Panc1 (cell line): ENCODE data around the gene FADS2. TPM values are rescaled to one million over a fixed set of nuclear protein-coding genes. Genes with fewer than 3 reads are reported as not detected.

ENCODE experiments used
- ATAC-seq: fragments of 200-7000 bp; cut with Tn5 transposase; 2 replicates; pipeline ENCODE4 v1.9.1; 2020; ENCODE audit warnings: mild to moderate bottlenecking, moderate library complexity
- BruUV-seq: library from RNA; stranded (reverse); fragments of 400-500 nt; replicated peaks from 2 replicates; lab custom pipeline; 2021; lab: Mats Ljungman, UMichigan
- CTCF ChIA-PET: fragments of 300-600 bp; sonication (Branson Sonifier 250); formaldehyde crosslinking; loops from one replicate; lab custom pipeline; 2022; ENCODE audit warnings: antibody characterized with exemption; lab: Charles Lee
- POLR2A ChIA-PET: fragments of 300-600 bp; sonication (Branson Sonifier 250); formaldehyde crosslinking; loops from one replicate; lab custom pipeline; 2022; ENCODE audit warnings: antibody characterized with exemption; lab: Charles Lee
- DNase-seq: peaks from one replicate; pipeline ENCODE4 v3.0.0-alpha.2; 2010; ENCODE audit warnings: low read depth, low spot score
- H3K27ac ChIP-seq: 2 replicates; pipeline ENCODE4 v1.5.1; 2011; ENCODE audit warnings: mild to moderate bottlenecking, low read length, inconsistent platforms
- H3K27me3 ChIP-seq: fragments of 200-500 bp; sonication (Bioruptor generic); 2 replicates; pipeline ENCODE4 v1.6.0; 2014; ENCODE audit warnings: low read length, inconsistent platforms; ENCODE audit not compliant: control insufficient read depth, insufficient read depth
- H3K36me3 ChIP-seq: fragments of 200-500 bp; sonication (Bioruptor generic); 2 replicates; pipeline ENCODE4 v1.5.1; 2014; ENCODE audit warnings: inconsistent platforms, mild to moderate bottlenecking, low read length, moderate library complexity; ENCODE audit not compliant: control insufficient read depth, insufficient read depth
- H3K4me1 ChIP-seq: 2 replicates; pipeline ENCODE4 v1.5.1; 2011; ENCODE audit warnings: inconsistent platforms, mild to moderate bottlenecking, low read length, moderate library complexity; ENCODE audit not compliant: control insufficient read depth, insufficient read depth
- H3K4me3 ChIP-seq, 2 experiments: 2 replicates each; pipeline ENCODE4 v1.5.1; 2011 to 2012; ENCODE audit warnings: low read depth in 2 of 2, low read length in 2 of 2, mild to moderate bottlenecking in 2 of 2, inconsistent platforms in 1 of 2, moderate library complexity in 1 of 2
- H3K9me3 ChIP-seq: fragments of 200-500 bp; sonication (Bioruptor generic); 2 replicates; pipeline ENCODE4 v1.5.1; 2014; ENCODE audit warnings: low read depth, mild to moderate bottlenecking, inconsistent platforms, low read length, moderate library complexity; ENCODE audit not compliant: control insufficient read depth, insufficient read depth
- CTCF ChIP-seq: fragments of 450-650 bp; IDR thresholded peaks from 2 replicates; pipeline ENCODE4 v1.5.1; 2017; ENCODE audit warnings: mild to moderate bottlenecking
- POLR2AphosphoS5 ChIP-seq: IDR thresholded peaks from 2 replicates; pipeline ENCODE4 v1.6.1; 2012; ENCODE audit warnings: mild to moderate bottlenecking, low read depth, low read length, moderate library complexity
- REST ChIP-seq, 2 experiments: IDR thresholded peaks; 2 replicates each; pipeline ENCODE4 v1.6.1; 2011 to 2012; ENCODE audit warnings: low read depth in 2 of 2, control low read depth in 1 of 2, low read length in 1 of 2, mild to moderate bottlenecking in 1 of 2, moderate library complexity in 1 of 2; ENCODE audit not compliant: insufficient read depth in 1 of 2
- SIN3A ChIP-seq: IDR thresholded peaks from 2 replicates; pipeline ENCODE4 v1.6.1; 2012; ENCODE audit warnings: low read depth, mild to moderate bottlenecking, low read length, moderate library complexity, borderline replicate concordance; ENCODE audit not compliant: insufficient read depth
- TCF7L2 ChIP-seq: IDR thresholded peaks from 2 replicates; pipeline ENCODE4 v1.6.1; 2011; ENCODE audit warnings: mild to moderate bottlenecking, low read depth, low read length, inconsistent platforms
- in situ Hi-C: cut with HindIII; loops from 2 replicates; pipeline ENCODE4 v1.10.0; 2016; ENCODE audit warnings: low sequenced_read_pairs, low pct_unique_long_range_greater_than_20kb
- intact Hi-C: fragments of 100-400 bp; cut with micrococcal nuclease; formaldehyde crosslinking; loops from one replicate; pipeline ENCODE4 v1.10.0; 2022; ENCODE audit not compliant: unreplicated experiment
- total RNA-seq: library from RNA; stranded (reverse); gene quantifications from one replicate; pipeline ENCODE4 v1.2.1, GENCODE V29; 2021; ENCODE audit not compliant: unreplicated experiment

FADS2 gene
- total RNA-seq, 1 experiment from 2014 or later, result 679 TPM

GRCh38 chr11:61882879-61883278 lies 54.8 kb downstream of the FADS2 start:
- ATAC-seq (no peak), DNase-seq (no peak)
- H3K4me3 ChIP-seq, result no peak overlapping the region
- H3K4me1 ChIP-seq, result no peaks in the 10 kb centered on the region
- ChIA-PET POLR2A (no interaction called here), CTCF (no interaction called here)
- H3K9me3 ChIP-seq, result no peaks in the 10 kb centered on the region
- TF ChIP-seq CTCF, result no peak
- no peak for TF ChIP-seq REST (IDR thresholded peaks at IDR 0.05; ENCODE audit: insufficient read depth in 1 of 2, low read depth in 2 of 2, low read length in 1 of 2)
- TF ChIP-seq POLR2AphosphoS5, result no peak
- TF ChIP-seq TCF7L2, result no peak
- no peak for TF ChIP-seq SIN3A
- intact Hi-C loops, result no loop called here
- H3K36me3 ChIP-seq, result no peaks in the 10 kb centered on the region
- in situ Hi-C loops, result no loop called here
- no peak overlapping the region for H3K27ac ChIP-seq
- H3K27me3 ChIP-seq, result no peaks in the 10 kb centered on the region
- BruUV-seq, result no TSS peak

GRCh38 chr11:61883327-61883726 lies 55.2 kb downstream of the FADS2 start:
- DNase-seq (no peak), ATAC-seq (no peak)
- no TSS peak for BruUV-seq
- no peak overlapping the region for H3K27ac ChIP-seq
- intact Hi-C loops, result no loop called here
- ChIA-PET POLR2A (interaction anchor here (0.6 kb wide), 1 partner anchor 196 kb away, joined by 5 read pairs; no protein-coding TSS in a partner anchor), CTCF (interaction anchor here (0.6 kb wide), 1 partner anchor 229 kb away, joined by 3 read pairs; no protein-coding TSS in a partner anchor)
- TF ChIP-seq SIN3A (no peak), TCF7L2 (no peak), REST (IDR thresholded peaks at IDR 0.05; ENCODE audit: insufficient read depth in 1 of 2, low read depth in 2 of 2, low read length in 1 of 2) (no peak), CTCF (no peak), POLR2AphosphoS5 (no peak)
- H3K4me1 ChIP-seq, result no peaks in the 10 kb centered on the region; the same call in 1 of the 2 replicates
- in situ Hi-C loops, result no loop called here
- H3K27me3 ChIP-seq, result no peaks in the 10 kb centered on the region
- no peaks in the 10 kb centered on the region for H3K36me3 ChIP-seq
- no peak overlapping the region for H3K4me3 ChIP-seq
- H3K9me3 ChIP-seq, result no peaks in the 10 kb centered on the region
